GM18519 (cell line): ENCODE measurements around the gene ADGRV1.
"Not testable (repeated sequence)": the region's sequence is repeated elsewhere in the genome, so short reads cannot be mapped to it uniquely, and the experiment has no call there.

Source experiments
- ATAC-seq: cut with Tn5 transposase; IDR thresholded peaks from one replicate; pipeline ENCODE4 v1.9.1; 2021; ENCODE audit warnings: mild to moderate bottlenecking, moderate library complexity; ENCODE audit not compliant: unreplicated experiment, low FRiP score

Gene ADGRV1

GRCh38 chr5:91016954-91017700 is 458.5 kb downstream of the ADGRV1 start:
- ATAC-seq: no peak

DNA sequence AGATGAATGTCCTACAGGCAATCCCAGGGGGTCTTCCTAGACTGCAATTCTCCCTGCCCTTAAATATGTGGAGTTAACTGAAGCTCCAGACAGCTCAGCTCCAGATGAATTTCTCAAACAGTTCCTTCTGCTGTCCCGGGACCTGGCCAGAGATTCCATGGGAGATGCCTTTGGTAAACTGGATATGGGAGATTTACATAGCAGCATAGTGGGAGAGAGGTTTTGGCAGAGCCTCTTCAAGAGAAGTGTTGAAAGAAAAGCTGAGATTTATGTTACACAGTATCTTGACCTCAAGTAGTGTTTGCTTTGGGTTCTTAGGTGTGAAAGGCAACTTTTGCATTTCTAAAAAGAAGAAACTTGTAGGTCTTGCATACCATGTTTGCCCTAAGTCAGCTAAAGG is 459.6 kb downstream of the ADGRV1 start:
- no peak for ATAC-seq

DNA sequence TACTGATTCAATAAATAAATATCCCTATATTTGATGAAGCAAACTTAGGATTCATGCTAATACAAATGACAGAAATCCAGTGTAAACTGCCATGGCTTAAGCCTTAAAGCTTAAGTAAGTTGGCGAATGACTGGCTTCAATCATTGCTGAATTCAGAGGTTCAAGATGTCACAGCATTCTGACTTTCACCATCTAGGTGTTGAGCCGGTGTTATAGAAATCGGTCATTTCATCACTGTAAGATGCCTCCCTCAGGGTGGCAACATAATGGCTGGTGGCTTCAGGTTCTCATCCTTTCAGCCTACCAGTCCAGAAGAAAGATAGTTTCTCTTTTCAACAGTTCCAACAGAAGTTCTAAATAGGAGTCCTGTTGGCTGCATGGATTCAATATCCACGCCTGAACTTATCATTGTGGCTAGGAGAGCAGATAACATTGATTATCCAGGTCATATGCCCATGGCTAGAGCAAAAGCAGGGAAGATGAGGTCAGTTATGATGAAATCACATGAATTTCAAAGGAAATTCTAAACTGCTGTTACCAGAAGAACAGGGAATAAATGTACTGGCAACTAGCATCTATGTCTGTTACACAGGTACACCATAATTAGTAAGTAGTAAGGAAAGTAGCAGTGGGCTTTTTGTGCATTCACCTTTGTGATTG is 460.2 kb downstream of the ADGRV1 start:
- ATAC-seq: no peak

DNA sequence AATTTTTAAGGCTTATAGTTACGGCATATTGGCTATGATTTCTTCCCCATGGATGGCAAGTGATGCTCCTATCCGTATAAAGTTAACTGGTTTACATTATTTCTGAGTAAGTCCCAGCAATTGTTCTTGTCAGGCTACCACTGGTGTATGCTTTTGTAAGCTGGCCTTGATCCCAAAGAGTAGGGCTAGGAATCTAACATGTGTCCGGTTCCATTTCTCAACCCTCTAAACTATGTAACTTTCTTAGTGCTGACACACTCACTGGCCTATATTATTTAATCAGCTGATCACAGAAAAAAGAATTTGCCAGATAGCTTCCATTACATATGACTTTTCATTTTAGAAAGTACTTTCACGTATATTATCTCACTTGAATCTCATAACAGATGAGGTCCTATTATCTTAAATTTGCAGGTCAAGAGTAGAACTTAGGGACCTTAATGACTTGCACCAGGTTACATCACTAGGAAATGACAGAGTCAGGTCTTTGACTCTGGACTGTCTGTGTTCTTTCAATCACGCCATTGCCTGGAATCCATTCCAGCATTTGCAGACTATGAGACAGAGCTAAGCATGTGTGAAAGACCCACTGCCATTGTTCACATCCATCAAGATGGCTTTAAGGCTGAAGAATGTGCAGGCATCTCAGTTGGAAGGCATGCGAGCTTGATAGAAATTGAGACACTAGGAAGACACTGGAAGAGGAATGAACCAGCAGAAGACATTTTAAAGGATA is 461.6 kb downstream of the ADGRV1 start:
- no peak for ATAC-seq

- ATAC-seq: no peak
Measured at GRCh38 chr5:91022518-91022917, 463.9 kb downstream of the ADGRV1 start.

DNA sequence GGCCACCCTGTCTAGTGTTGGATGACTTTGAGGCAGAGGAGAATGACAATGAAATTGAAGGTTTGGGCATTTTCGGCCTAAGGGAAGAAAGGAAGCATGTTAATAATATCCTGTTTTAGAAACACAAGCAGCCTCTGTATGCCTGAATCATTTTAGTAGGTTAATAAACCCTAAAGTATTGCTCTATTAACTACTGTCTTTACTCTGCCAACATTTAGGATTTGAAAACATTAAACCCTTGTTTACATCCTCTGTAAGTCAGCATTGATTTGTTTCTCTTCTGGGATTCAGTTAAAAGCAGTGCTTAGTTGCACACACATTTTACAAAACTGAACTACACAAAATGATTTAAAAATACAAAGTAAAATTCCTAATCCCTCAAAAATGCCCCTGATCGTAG is 465.6 kb downstream of the ADGRV1 start:
- no peak for ATAC-seq

DNA sequence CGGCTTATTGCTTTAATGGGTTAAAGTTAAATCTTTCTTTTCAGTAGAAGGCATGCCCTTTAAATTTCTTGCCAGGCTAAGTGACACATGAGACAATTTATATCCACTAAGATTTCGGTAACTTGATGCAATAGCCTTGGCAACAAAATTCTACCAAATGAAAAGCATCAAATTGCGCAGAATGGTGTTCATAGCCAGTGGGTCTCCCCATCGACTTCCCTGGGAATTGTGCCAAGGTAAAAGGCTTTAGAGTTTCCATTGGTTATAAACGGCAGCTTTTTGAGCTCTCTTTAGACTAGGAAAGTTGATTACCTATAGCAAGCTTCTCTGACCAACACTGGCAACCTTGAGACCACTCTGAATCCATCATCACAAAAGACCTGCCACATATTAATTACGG is 466.1 kb downstream of the ADGRV1 start:
- no peak for ATAC-seq

DNA sequence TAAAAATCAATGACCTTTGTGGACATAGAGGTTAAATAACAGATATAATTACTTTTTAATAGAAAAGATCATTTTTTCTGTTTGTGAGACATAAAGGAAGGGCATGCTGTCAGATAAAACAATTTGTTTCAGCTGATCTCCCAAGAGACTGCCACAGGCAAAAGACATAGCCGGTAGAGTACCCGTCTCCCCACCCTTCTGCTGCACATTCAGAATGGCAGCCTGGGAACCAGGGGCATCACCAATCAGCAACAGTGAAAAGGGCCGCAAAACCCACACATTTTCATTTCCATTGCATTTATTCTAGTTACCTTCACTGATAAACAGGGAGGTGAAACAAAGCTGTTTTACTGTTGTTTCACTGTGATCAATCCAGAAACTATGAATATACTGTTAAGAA is 466.9 kb downstream of the ADGRV1 start:
- no peak for ATAC-seq

DNA sequence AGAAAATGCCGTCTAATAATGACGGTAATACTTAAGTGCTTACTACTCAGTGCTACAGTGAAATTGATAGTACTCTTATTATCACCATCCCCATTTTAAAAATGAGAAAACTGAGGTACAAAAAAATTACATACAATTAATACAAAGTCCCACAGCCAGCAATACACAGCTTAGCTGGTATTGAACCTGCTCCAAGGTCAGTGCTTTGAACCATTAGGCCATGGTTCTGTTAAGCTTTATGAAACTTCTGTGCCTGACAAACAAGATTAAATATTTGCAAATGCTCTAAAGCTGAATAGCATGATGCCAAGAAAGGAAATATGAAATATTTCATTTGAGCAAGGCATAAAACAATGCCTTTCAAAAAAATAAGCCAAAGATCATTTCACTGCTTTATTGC is 467.4 kb downstream of the ADGRV1 start:
- no peak for ATAC-seq

GRCh38 chr5:91026466-91026865 is 467.9 kb downstream of the ADGRV1 start:
- ATAC-seq: no peak

DNA sequence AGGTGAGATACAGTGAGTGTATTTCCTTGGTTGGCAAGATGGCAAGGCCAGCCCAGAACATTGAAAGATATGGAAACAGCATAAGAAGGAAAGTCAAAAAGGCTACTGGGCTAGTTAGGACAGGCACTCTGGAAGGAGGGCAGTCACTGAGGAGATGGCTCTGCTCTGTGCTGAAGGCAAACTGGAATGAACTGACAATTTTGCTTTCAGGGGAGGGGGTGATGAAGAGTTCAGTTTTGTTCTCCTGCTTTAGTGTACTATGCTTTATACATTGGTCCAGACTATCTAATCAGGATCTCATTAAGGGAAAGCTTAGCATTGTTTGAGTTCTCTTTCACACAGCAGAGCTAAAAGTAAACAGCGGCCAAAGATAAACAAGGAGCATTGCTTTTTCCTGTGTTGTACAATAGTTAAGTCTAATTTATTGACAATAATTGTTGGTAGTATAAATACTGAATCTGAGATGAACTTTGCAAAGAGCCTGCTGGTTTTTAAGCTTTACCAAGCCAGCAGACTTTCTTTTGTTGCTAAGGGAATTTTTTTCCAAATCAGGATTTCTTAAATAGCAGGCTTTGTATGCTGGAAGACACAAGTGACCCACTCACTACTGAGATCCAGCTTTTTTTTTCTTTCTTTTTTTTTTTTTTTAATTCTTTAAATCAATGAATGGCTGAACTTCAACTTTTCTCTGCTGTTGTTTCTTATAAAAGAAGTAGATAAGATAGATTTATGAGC is 469.0 kb downstream of the ADGRV1 start:
- no peak for ATAC-seq

DNA sequence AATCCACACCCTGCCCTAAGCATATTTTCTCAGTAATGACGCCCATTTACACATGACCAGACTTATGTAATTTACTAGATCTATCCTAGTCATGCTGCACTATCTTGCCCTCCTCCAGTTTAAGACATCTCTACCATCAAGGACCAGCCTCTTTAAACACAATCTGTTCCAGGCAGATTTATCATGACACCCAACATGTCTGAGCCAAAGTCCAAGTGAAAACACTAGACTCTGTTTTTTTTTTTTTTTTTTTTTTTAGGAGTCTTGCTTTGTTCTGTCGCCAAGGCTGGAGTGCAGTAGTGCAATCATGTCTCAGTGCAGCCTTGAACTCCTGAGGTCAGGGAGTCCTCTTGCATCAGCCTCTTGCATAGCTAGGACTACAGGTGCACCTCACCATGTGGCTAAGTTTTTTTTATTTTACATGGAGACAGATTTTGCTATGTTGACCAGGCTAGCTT is 469.9 kb downstream of the ADGRV1 start:
- ATAC-seq: no peak

DNA sequence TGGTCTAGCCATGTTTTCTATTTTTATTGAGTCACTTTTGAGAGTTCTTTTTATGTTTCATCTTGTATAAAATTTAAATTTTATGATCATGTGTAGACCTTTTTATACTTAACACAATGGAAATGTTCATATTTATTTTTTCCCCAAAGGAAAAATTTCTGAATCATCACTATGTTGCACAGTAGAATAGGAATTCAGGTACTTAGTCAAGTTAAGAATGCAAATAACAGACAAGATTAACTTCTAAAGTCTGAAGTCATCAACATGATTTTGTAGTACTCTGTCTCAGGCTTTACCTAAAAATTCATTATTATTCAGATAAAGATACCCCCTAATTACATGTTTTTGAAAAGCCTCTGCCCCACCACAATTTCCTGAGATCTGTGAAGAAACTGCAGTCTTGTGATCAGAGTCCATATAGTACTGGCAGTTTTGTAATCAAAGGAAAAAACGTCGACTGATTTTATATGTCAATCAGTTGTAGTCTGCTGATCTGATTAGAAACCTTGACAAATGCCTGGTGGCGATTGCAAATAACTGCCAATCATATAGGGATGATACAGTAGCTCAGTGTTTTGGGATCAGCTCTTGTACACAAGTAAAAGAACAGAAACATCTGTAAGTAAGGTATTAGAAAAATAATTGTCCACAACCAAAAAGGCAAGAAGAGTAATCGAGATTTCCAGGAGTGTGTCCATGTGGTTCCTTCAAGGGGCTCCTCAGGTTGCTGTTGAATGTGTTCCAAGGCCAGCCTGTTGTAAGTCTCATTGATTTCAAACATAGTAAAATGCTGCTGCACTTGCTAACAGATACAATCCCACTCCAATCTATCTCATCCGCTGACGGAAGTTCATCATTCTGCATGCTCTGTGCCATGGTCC is 472.2 kb downstream of the ADGRV1 start:
- no peak for ATAC-seq

DNA sequence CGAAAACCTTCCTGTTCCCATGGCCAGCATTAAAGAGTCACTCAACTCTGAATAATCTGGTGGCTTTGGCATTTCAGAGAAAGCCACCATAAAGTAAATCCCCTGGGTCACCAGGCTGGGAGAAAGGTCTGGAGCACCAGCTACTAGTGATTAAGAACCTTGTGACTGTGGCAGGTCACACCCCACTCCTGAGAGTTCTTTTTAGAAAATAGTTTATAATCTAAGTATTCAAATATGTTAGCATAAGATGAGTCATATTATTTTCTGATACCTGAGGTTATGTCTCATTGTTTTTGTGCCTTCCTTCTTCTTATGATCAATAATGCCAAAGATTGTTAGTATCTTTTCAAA is 472.8 kb downstream of the ADGRV1 start:
- ATAC-seq: no peak

GRCh38 chr5:91032125-91032524 is 473.5 kb downstream of the ADGRV1 start:
- ATAC-seq: no peak

DNA sequence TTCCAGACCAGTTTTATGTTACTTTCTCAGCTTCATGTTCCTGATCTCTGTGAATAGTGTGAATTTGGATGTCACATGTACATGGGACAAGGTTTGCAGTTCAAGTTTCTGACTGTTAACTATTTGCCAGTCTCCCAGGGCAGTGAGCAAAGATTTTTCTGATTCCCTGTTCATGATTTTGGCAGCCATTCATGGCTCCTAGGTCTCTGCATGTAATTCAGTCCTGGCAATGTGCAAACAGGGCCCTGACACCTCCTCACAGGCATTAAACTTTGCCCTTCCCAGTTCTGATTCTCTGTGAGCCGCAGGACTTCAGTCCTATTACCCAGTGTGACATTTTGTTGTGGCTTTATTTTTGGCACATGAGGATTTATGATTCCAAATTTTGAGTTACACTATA is 474.8 kb downstream of the ADGRV1 start:
- no peak for ATAC-seq

- no peak for ATAC-seq
Measured at GRCh38 chr5:91038180-91038808, 479.7 kb downstream of the ADGRV1 start.

DNA sequence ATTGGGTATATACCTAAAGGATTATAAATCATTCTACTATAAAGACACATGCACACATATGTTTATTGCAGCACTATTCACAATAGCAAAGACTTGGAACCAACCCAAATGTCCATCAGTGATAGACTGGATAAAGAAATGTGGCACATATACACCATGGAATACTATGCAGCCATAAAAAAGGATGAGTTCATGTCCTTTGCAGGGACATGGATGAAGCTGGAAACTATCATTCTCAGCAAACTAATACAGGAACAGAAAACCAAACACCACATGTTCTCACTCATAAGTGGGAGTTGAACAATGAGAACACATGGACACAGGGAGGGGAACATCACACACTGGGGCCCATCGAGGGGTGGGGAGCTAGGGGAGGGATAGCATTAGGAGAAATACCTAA is 482.5 kb downstream of the ADGRV1 start:
- not testable (repeated sequence) for ATAC-seq

DNA sequence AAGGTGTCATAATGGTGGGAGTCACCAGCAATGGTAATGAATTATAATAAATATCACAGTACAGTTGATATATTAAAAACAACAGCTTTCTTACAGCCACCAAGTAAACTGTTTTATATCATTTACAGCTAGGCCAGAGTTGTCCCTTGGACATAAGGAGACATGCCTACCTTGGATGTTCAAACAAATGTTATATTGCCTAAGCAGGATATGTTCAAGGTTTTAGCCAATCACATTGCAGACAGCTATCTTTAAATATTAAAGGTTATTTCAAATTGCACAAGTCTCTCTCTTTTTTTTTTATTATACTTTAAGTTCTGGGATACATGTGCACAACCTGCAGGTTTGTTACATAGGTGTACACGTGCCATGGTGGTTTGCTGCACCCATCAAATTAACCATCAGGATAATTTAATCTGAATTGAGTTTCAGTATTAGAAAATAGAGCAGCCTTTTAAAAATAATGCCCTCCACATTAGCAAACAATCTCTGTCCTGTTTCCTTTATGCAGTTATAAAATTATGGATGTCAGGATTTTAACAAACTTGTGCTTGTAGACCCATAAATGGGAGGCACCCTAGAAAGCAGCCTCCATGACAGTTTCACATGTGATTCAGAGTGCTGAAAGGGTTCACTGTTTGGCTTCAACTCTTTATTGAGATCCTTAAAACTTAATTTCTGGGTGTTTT is 483.8 kb downstream of the ADGRV1 start:
- no peak for ATAC-seq
